SJCRH30 (cell line): ENCODE measurements around the gene MREG. TPM values are rescaled to one million over a fixed set of nuclear protein-coding genes. Genes with fewer than 3 reads are reported as not detected.
"Not testable (repeated sequence)": the region's sequence is repeated elsewhere in the genome, so short reads cannot be mapped to it uniquely, and the experiment has no call there.

Experiments used
- DNase-seq, 2 experiments: peaks; one replicate each; pipeline ENCODE4 v3.0.0-alpha.2; 2015 to 2020
- H3K27ac ChIP-seq: fragments of 250-450 bp; sonication (Bioruptor Pico); 2 replicates; pipeline ENCODE4 v1.5.1; 2020; ENCODE audit warnings: mild to moderate bottlenecking, moderate library complexity
- H3K27me3 ChIP-seq: fragments of 250-450 bp; sonication (Bioruptor Pico); 2 replicates; pipeline ENCODE4 v1.5.1; 2020; ENCODE audit warnings: mild to moderate bottlenecking, moderate library complexity
- H3K36me3 ChIP-seq: fragments of 250-450 bp; sonication (Bioruptor Pico); 2 replicates; pipeline ENCODE4 v1.5.1; 2020; ENCODE audit warnings: mild to moderate bottlenecking, moderate library complexity
- H3K4me1 ChIP-seq: fragments of 250-450 bp; sonication (Bioruptor Pico); 2 replicates; pipeline ENCODE4 v1.5.1; 2020; ENCODE audit warnings: mild to moderate bottlenecking, moderate library complexity
- H3K4me3 ChIP-seq: fragments of 250-450 bp; sonication (Bioruptor Pico); 2 replicates; pipeline ENCODE4 v1.5.1; 2020; ENCODE audit warnings: mild to moderate bottlenecking, moderate library complexity
- H3K9me3 ChIP-seq: fragments of 250-450 bp; sonication (Bioruptor Pico); replicated peaks from 2 replicates; pipeline ENCODE4 v1.5.1; 2020; ENCODE audit warnings: mild to moderate bottlenecking, moderate library complexity
- total RNA-seq: library from RNA; depleted of rRNA; stranded (reverse); fragments of >200 nt; shearing (Covaris generic); gene quantifications from 2 replicates; pipeline ENCODE4 v1.2.3, GENCODE V29; 2014

Gene MREG
- total RNA-seq, 1 experiment from 2014 or later: 11.1 TPM

DNA sequence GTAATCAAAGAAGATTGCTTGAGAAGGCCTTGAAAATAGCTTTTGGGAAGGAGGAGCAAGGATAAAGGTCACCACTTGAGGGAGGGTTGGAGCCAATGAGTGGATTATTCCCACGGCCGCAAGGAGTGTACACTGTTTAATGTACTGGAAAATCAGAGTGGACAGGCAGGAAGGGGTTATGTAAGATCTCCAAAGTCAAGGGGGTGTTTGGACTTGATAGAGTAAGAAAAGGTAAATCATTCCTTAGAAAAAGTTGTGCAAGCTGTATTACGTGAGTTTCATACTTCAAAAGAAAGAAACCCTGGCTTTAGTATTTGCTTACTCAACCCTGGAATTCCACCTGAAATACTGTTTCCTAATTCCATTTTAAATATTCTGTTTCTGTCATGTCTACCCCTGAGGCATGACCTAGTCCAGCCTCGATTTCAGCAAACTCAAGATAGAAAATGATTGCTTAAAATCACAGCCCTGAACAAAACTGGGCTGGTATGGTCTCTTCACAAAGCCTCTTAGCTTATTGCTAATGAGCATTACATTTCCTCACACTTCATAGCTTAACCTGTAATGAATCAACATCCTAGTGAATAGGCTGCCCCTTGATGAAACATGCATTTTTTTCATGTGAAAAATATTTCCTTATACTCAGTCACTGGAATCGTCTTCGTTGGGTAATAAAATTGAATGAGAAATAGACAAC lies 1.1 kb downstream of the MREG start:
- no peaks in the 10 kb centered on the region for H3K27me3 ChIP-seq
- no peak overlapping the region for H3K27ac ChIP-seq
- DNase-seq: peak in 1 of 2 experiments; percentile 23
- H3K4me1 ChIP-seq: peaks cover 32% of the 10 kb centered on the region
- H3K4me3 ChIP-seq: peak overlapping the region; percentile 86
- no peaks in the 10 kb centered on the region for H3K9me3 ChIP-seq
- H3K36me3 ChIP-seq: no peaks in the 10 kb centered on the region

DNA sequence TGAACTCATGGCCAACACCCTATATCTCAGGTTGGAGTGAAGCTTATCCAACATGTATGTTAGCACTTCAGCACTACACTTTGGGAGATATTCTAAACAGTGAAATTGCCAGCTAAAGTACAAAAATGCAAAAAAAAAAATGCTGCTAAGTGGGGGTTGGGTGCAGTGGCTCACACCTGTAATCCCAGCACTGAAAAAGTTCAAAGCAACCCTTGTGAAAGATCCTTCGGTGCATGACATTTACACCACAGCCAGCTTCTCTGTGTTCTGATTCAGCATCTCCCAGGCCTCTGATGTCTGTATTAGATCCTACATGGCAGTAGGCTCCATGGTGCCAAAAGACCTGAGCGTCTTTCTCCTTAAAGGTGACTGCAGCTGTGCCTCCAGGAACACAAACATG lies 4.1 kb downstream of the MREG start:
- H3K27me3 ChIP-seq, DNase-seq, H3K36me3 ChIP-seq, H3K9me3 ChIP-seq, H3K4me3 ChIP-seq, H3K27ac ChIP-seq: not testable (repeated sequence)
- H3K4me1 ChIP-seq: peaks cover 11% of the 10 kb centered on the region

DNA sequence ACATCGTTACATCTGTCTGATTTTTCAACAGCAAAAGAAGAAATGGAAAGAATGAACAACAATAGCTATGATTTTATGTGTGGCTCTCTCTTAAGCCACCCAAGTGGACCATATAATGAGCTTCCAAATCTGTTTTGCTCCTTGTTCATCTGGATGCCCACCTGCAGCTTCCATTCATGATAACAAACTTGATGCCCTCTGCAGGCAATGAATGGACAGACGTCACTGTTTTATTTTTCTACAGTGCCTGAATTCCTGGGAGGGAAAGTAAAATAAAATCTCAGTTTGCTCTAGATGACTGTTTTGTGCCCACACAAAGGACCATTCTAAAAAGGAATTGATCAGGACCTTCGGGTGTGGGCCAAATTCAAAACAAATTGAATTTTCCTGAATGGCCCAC lies 5.0 kb downstream of the MREG start:
- no peak overlapping the region for H3K4me3 ChIP-seq
- peaks cover 5% of the 10 kb centered on the region; the same call in 1 of the 2 replicates for H3K4me1 ChIP-seq
- H3K36me3 ChIP-seq: no peaks in the 10 kb centered on the region
- no peaks in the 10 kb centered on the region for H3K27me3 ChIP-seq
- no peak for DNase-seq
- H3K27ac ChIP-seq: no peak overlapping the region
- H3K9me3 ChIP-seq: no peaks in the 10 kb centered on the region

DNA sequence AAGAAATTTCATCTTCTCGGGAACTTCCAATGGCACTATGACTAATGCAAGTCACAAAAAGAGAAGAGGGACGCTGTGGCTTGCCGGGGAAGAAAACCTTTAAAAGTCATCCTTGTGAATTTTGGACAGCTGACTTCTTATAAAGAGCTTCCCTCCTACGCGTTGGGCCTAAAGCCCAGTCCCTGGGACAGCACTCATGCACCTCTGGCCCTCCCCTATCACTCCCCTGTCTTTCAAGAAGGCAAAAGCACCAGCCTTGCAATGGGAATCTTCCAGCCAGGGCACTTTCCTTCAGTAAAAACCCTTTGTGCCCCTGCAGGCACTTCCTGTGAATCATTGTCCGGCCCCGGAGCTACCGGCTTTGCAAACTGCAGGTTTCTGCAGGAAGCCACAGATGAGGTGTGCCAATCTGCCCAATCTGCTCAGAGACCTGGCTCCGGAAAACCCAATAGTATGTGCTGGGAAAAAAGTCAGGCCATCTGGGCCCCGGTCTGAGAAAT lies 7.1 kb downstream of the MREG start:
- no peak for DNase-seq
- no peaks in the 10 kb centered on the region for H3K36me3 ChIP-seq
- no peak overlapping the region for H3K27ac ChIP-seq
- H3K27me3 ChIP-seq: no peaks in the 10 kb centered on the region
- H3K9me3 ChIP-seq: no peaks in the 10 kb centered on the region
- H3K4me3 ChIP-seq: no peak overlapping the region
- peaks cover 12% of the 10 kb centered on the region; the same call in 1 of the 2 replicates for H3K4me1 ChIP-seq

DNA sequence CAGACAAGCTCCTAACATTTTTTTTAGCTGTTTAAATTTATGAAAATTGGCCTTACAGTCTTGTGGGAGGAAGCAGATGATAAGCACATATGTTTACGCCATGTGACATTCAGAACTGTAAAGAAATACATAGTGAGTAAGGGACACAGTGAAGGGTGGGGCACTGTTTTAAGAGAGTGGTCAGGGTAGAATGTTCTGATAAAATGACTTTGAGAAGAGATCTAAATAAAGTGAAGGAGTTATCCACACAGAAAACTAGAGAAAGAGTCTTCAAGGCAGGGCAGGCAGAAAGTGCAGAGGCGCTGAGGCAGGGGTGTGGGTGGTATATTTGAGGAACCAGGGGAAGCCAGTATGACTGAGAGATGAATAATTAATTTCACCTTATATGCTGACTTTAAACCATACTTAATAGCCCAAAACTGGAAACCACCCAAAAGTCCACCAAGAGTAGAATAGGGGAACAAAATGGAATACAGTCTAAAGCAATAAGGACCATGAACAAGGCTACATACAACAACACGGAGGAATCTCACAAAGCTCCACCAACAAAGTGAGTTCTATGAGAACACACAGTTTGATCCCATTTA lies 8.6 kb downstream of the MREG start:
- Histone ChIP-seq H3K4me1 (peaks cover 12% of the 10 kb centered on the region; the same call in 1 of the 2 replicates), H3K27me3 (no peaks in the 10 kb centered on the region), H3K27ac (no peak overlapping the region), H3K36me3 (no peaks in the 10 kb centered on the region), H3K4me3 (no peak overlapping the region), H3K9me3 (no peaks in the 10 kb centered on the region)
- DNase-seq: no peak

DNA sequence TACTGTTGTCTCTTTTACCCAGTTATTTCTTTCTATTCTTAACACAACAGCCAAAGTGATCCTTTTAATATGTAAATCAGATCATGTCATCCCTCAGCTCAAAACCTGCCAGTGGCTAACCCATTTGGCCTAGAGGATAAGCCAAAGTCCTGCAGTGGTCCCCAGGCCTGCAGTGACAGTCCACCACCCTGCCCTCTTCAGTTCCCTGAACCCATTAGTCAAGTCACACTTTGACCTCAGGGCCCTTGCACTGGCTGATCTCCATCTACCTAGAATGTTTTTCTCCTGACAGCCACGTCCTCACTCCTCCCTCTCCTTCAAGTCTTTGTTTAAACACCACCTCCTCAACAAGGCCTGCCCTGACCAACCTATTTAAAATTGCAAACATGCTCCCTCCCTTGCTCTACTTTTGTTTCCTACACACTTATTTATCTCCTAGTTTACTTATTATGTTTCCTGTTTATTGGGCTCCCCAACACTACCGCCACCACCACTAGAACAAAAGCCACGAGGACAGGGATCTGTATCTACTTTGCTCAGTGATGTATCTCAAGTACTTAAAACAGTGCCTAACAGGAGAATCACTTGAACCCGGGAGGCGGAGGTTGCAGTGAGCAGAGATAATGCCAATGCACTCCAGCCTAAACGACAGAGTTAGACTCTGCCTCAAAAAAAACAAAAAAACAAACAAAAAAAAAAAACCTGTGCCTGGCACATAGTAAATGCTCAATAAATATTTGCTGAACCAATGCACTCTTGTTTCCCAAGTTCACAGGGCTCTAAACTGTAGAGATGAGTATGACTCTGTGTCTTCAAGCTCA lies 9.3 kb downstream of the MREG start:
- DNase-seq: no peak
- H3K9me3 ChIP-seq: no peaks in the 10 kb centered on the region
- no peaks in the 10 kb centered on the region for H3K27me3 ChIP-seq
- no peak overlapping the region for H3K27ac ChIP-seq
- H3K4me3 ChIP-seq: no peak overlapping the region
- H3K36me3 ChIP-seq: no peaks in the 10 kb centered on the region
- peaks cover 14% of the 10 kb centered on the region; the same call in 1 of the 2 replicates for H3K4me1 ChIP-seq

DNA sequence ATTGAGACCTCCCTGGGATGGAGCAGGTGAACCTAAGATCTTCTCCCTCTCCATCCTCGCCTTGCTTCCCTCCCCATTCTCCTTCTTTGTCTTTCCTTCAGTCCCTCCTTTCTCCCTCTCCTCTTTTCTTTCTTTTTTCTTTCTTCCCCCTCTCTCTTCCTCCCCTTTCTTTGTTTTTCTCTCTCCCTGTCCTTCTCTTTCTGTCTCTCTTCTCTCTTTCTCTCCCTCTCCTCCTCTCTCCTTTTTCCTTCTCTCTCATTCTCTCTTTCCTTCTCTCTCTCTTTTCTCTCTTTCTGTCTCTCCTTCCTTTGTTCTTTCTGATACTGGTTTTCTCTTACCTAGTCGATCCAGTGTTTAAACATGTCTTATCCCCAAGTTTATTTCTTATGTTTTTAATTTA lies 10.7 kb downstream of the MREG start:
- Histone ChIP-seq H3K36me3 (no peaks in the 10 kb centered on the region), H3K27me3 (no peaks in the 10 kb centered on the region), H3K4me1 (peaks cover 23% of the 10 kb centered on the region; the same call in 1 of the 2 replicates), H3K4me3 (no peak overlapping the region), H3K9me3 (no peaks in the 10 kb centered on the region), H3K27ac (no peak overlapping the region)
- no peak for DNase-seq

DNA sequence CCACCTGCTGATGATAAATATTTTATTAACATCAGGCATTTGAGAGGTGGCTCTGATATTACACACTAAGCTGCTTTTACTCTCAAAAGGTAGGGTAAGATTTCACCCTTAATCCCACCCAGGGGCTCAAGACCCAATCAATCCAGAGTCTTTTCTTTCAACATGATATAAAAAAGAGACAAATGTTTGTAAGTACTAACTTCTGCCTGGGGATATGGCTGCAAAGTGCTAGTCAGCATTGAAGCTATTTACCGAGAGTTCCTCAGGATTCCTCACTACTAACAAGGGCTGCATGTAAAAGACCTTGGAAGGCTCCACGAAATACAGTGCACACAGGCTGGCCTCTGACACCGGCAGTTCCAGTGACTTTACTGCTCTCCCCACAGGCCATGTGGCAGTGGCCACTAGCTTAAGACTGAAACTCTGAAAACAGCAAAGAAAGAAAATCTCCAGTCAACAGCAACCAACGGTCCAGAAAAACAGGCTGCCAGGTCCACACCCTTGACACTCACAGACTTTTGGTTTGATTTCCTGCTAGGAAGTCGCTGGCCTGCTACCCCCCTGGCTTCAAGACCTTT lies 11.2 kb downstream of the MREG start:
- peak in 1 of 2 experiments; percentile 42 for DNase-seq
- H3K36me3 ChIP-seq: no peaks in the 10 kb centered on the region
- H3K4me3 ChIP-seq: no peak overlapping the region
- no peaks in the 10 kb centered on the region for H3K9me3 ChIP-seq
- H3K4me1 ChIP-seq: peaks cover 23% of the 10 kb centered on the region; the same call in 1 of the 2 replicates
- H3K27me3 ChIP-seq: no peaks in the 10 kb centered on the region
- peak overlapping the region; percentile 9; the same call in 1 of the 2 replicates for H3K27ac ChIP-seq

DNA sequence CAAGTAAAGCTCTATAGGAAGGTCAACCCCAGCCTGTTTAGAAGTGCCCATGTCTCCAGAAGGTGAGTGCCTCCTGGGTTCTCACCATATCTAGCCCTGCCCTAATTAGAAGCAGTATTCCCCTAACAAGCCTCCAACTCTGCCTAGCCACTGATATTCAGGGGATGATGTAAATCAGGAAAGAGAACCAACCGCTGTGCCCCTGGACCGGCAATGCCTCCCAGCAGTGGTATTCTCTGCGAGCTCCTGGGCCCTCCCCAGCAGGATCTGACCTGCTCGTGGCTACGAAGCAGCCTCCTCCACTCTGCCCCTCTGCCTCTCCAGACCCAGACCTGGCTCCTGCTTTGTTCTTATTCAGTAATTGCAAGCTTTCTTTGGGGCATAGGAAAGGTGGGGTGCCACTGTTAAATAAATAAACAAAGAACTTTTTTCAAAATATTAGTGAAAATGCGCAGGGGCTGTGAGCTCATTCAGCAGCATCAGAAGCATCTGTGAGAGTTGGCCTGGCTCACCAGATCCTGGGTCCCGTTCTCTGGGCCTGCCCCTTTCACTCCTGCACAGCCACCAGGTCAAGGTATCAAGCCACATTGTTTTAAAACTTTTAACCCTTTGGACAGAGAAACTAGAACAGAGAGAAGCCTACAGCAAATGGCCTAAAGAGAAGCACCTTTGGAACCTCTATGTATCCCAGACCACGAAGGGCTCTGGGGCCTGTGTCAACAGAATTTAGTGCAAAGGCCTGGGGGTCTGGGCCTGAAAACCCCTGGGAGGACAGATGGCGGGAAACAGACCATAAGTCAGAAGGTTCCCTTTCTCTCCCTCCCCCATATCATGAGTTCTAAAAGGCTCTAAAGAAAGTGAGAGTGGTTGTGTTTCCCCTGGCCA lies 11.9 kb downstream of the MREG start:
- H3K9me3 ChIP-seq: no peaks in the 10 kb centered on the region
- H3K27ac ChIP-seq: peak overlapping the region; percentile 9; the same call in 1 of the 2 replicates
- peaks cover 23% of the 10 kb centered on the region; the same call in 1 of the 2 replicates for H3K4me1 ChIP-seq
- H3K36me3 ChIP-seq: peaks cover under 1% of the 10 kb centered on the region; the same call in 1 of the 2 replicates
- H3K4me3 ChIP-seq: no peak overlapping the region
- peak in 1 of 2 experiments; percentile 53 for DNase-seq
- H3K27me3 ChIP-seq: no peaks in the 10 kb centered on the region

DNA sequence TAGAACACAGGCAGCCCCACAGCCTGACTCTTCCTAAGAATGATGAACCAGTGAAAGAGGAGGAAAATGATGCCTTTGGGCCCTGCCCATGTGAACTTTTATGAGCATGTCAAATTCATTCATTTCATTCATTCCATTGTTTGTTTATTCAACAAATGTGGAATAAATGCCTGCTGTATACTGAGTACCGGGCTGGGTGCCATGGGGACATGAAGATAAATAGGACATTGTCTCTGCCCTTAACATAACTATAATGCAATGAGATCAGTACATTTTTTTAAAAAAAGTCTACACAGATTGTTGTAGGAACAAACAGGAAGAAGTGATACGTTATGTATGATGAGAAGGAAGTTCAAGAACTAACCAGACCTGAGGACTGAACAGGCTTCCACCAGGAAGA lies 14.7 kb downstream of the MREG start:
- H3K4me1 ChIP-seq: peaks cover 23% of the 10 kb centered on the region; the same call in 1 of the 2 replicates
- H3K4me3 ChIP-seq: no peak overlapping the region
- peaks cover 2% of the 10 kb centered on the region; the same call in 1 of the 2 replicates for H3K36me3 ChIP-seq
- H3K9me3 ChIP-seq: no peaks in the 10 kb centered on the region
- peak; percentile 61 to 64 for DNase-seq
- peak overlapping the region; percentile 56 for H3K27ac ChIP-seq
- no peaks in the 10 kb centered on the region for H3K27me3 ChIP-seq

DNA sequence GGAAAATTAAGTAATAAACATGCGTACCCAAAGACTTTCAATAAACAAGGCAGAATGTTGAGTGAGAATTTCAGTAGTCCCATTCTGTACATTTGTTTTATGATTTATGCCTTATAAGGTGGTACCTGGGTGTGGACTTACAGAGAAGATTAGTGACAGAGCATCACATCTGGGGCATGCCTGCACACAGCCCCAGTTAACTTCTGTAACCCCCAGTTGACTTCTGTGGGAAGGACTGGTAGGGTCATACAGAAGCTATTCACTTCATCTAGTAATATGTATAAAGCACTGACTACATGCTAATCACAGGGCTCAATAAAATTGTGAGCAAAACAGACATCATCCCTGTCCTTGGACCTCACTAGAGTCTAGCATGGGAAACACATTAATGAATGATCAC lies 16.1 kb downstream of the MREG start:
- DNase-seq: no peak
- no peak overlapping the region for H3K4me3 ChIP-seq
- H3K4me1 ChIP-seq: peaks cover 22% of the 10 kb centered on the region; the same call in 1 of the 2 replicates
- H3K36me3 ChIP-seq: peaks cover 2% of the 10 kb centered on the region; the same call in 1 of the 2 replicates
- H3K27ac ChIP-seq: no peak overlapping the region
- no peaks in the 10 kb centered on the region for H3K27me3 ChIP-seq
- H3K9me3 ChIP-seq: no peaks in the 10 kb centered on the region; the same call in 1 of the 2 replicates

DNA sequence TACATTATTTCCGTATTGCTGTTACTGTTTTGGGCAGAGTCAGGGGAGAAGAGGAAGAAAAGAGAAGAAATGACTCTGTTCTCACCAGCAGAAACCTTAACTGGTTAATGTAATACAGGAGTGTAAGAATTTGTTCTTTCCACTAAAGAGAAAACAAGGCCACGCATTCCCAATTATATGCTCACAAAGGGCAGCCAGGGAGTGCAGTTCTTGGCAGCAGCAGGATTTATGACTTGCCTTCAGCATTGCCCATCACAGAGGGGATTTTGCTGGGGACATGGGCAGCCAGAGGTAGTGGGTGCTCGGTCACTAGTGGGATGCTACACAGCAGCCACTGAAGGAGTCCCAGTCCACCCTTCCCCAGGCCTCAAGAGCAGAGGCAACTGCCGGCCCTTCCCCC lies 18.4 kb downstream of the MREG start:
- Histone ChIP-seq H3K9me3 (peaks cover 4% of the 10 kb centered on the region; the same call in 1 of the 2 replicates), H3K4me3 (no peak overlapping the region), H3K27me3 (no peaks in the 10 kb centered on the region), H3K36me3 (peaks cover 2% of the 10 kb centered on the region; the same call in 1 of the 2 replicates), H3K27ac (peak overlapping the region; percentile 33; the same call in 1 of the 2 replicates), H3K4me1 (peaks cover 11% of the 10 kb centered on the region; the same call in 1 of the 2 replicates)
- DNase-seq: no peak

DNA sequence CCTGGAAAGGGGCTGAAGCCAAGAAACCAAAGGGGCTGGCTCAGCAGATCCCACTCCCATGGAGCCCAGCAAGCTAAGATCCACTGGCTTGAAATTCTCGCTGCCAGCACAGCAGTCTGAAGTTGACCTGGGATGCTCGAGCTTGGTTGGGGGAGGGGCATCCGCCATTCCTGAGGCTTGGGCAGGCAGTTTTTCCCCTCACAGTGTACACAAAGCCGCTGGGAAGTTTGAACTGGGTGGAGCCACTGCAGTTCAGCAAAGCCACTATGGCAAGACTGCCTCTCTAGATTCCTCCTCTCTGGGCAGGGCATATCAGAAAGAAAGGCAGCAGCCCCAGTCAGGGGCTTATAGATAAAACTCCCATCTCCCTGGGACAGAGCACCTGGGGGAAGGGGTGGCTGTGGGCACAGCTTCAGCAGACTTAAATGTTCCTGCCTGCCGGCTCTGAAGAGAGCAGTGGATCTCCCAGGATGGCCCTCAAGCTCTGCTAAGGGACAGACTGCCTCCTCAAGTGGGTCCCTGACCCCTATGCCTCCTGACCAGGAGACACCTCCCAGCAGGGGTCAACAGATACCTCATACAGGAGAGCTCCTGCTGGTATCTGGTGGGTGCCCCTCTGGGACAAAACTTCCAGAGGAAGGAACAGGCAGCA lies 24.7 kb downstream of the MREG start:
- not testable (repeated sequence) for H3K27me3 ChIP-seq, H3K4me1 ChIP-seq, H3K27ac ChIP-seq, H3K36me3 ChIP-seq, H3K4me3 ChIP-seq, DNase-seq, H3K9me3 ChIP-seq
